Measurements from ENCODE around the gene SMKR1. TPM values are rescaled to one million over a fixed set of nuclear protein-coding genes. Genes with fewer than 3 reads are reported as not detected.
"Not testable (repeated sequence)": the region's sequence is repeated elsewhere in the genome, so short reads cannot be mapped to it uniquely, and the experiment has no call there.

SMKR1 gene
- polyA plus RNA-seq, 3 donors, result 2.9 to 5.1 (median 4.4) TPM

DNA sequence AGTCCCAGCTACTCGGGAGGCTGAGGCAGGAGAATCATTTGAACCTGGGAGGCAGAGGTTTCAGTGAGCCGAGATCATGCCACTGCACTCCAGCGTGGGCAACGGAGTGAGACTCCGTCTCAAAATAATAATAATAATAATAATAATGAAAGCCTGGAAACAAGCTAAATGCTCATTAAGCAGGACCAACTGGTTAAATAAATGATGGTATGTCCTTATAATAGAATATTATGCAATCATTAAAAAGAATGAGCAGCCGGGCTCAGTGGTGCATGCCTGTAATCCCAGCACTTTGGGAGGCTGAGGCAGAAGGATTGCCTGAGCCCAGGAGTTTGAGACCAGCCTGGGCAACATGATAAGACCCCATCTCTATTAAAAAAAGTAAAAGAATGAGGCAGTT lies 21.0 kb upstream of the SMKR1 start:
- not testable (repeated sequence) for DNase-seq (ENCODE audit: low read depth in 3 of 3, low spot score in 2 of 3)

DNA sequence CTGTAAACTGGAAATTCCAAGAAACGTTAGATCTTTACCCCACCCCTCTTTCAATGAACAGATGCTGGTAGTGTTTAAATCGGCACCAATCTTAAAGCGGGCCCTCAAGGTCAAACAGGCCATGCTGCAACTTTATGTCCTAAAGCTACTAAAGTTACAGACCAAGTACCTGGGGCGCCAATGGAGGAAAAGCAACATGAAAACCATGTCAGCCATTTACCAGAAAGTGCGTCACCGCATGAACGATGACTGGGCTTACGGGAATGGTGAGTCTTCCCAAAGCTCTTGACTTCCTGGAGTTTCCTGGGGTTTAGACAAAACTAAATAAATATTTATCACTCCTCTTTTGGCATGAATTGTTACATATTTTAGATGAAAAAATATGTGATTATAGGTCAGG lies 19.6 kb upstream of the SMKR1 start:
- no peak for DNase-seq (ENCODE audit: low read depth in 3 of 3, low spot score in 2 of 3)

DNA sequence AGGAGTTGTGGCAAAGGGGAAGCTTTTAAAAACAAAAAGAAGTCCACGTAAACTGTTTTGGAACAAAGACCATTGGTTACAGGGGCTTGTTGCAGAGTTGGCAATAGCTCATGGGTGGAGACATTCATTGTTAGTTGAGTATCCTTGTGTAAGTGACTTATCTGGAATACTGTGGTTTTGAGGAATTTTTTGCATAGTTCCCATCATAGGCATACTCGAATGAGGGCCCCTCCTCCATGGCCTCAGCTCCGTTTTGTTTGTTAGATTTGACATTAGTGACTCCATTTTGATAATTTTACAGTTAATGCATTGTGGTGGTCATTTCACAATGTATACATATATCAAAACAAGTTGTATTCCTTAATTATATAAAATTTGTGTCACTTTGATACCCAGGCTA lies 12.8 kb upstream of the SMKR1 start:
- no peak for DNase-seq (ENCODE audit: low read depth in 3 of 3, low spot score in 2 of 3)

DNA sequence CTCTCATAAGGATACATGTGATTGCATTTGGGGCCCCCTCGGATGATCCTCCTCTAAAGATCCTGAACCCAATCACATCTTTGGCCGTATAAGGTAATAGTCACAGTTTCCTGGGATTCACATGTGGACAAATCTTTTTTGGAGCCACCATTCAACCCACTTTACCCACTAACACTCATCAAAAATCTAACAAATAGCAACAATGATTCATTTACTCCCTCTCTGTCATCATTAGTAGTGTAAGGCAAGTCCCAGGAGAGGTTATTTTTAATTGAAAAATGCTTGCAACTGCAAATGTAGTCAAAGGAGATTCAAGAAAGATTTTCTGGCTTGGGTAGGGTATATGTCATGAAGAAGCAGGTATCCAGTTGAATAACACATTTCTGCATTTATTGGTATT lies 9.9 kb upstream of the SMKR1 start:
- no peak for DNase-seq (ENCODE audit: low read depth in 3 of 3, low spot score in 2 of 3)

DNA sequence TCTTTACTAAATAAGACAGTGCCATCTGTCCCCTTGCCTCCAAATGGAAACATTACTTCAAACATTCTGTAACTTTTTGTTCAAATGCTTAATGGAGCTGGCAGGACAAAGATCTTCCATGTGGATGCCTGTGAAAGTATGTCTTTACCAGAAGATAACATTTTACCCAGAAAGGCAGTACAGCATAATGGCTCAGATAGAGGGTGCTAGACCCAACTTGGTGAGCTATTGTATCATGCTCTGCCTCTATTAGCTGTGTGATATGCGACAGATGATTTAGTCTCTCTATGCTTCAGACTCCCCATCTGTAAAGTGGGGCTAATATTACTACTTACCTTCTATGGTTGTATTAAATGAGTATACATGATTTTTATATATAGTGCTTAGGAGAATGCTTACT lies 8.8 kb upstream of the SMKR1 start:
- DNase-seq (ENCODE audit: low read depth in 3 of 3, low spot score in 2 of 3), result no peak

DNA sequence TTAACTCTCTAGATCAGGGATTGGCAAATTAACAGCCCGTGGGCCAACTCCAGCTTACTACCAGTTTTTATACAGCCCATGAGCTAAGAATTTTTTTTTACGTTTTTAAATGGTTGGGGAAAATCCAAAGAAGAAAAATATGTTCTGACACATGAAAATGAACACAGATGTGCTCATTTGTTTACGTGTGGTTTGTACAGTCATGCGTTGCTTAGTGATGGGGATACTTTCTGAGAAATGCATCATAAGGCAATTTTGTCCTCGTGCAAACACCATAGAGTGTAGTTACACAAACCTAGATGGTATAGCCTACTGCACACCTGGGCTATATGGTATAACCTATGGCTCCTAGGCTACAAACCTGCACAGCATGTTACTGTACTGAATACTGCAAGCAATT lies 8.3 kb upstream of the SMKR1 start:
- no peak for DNase-seq (ENCODE audit: low read depth in 3 of 3, low spot score in 2 of 3)

DNA sequence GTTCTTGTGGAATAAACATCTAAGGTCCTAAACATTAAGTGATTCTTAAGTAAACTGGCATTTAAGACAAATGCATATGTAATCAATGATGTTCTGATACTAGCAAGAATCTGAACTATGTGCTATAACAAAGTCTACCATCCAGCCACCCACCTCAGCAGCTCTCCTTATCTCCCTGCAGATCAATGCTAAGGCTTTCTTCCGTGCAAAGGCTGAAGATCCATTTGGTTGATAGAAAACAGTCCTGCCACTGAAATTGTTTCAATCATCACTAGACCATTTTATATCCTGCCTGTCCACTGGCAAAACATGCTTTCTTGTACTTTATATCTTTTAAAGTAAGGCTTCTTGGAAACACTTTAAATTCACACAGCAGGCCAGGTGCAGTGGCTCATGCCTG lies 6.3 kb upstream of the SMKR1 start:
- no peak for DNase-seq (ENCODE audit: low read depth in 3 of 3, low spot score in 2 of 3)

DNA sequence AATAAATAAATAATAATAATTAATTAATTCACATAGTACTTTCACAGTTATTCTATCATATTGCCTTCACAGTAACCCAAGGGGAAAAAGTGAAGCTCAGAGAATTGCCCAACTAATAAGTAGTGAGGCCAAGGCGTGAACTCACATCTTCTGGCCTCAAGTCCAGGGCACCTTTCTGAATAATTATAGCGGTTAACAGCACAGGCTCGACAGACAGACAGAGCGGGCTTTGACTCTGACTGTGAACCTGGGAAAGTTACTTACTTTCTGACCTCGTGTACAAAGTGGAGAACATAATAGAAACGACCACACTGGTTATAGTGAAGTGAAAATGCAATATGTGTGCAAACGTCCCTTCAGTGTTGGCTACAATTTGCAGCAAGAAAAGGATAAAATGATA lies 5.7 kb upstream of the SMKR1 start:
- no peak for DNase-seq (ENCODE audit: low read depth in 3 of 3, low spot score in 2 of 3)

DNA sequence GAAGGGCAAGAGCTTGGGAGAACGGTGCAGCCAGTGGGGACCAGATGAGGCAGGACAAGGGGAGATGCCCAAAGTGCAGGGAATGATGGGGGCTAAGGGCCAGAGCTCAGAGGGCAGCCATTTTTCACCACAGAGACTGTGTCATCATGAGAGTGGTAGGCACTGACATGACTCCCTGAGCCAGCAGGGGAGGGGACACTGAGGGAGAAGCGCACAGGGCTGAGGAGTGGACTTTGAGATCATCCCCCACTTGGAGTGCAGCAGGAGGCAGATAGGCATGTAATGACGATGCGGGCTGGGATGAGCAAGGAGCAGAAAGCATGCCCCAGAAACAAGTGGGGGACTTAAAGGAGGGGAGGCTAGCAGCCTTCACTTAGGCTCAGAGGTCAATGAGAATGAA lies 5.2 kb upstream of the SMKR1 start:
- DNase-seq (ENCODE audit: low read depth in 3 of 3, low spot score in 2 of 3), result no peak

DNA sequence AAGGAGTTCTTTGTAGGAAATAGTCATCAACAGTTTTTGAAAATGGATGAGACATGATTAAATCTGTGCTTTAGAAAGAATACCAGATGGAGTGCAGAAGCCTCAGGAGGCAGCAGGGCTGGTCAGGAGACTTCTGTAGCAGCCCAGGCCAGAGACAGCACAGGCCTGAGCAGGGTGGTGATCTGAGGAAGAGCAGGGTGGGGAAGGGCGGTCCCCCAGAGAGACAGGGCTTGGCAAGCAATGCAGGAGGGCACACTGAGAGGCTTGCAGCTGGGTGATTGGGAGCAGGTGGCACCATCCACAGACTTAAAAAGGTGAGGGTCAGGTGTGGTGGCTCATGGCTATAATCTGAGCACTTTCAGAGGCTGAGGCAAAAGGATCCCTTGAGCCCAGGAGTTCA lies 4.3 kb upstream of the SMKR1 start:
- DNase-seq (ENCODE audit: low read depth in 3 of 3, low spot score in 2 of 3), result no peak

DNA sequence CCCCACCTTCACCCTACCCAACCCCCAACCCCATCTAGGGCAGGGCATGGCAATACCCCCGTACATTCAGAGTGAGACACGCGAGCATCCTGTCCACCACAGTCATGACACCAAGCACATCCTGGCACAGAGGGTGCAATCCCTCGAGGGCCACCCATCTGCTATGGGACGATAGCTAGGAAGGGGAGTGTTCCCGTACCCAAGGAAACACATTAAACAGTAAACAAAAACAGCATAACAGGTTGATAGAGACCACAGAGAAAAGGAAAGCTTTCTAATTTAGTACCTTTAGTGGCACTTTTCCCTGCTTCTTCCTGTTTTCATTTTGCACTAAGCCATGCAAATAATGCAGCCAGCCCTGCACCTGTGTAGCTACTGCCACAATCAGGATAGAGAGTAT lies 2.3 kb upstream of the SMKR1 start:
- DNase-seq (ENCODE audit: low read depth in 3 of 3, low spot score in 2 of 3), result no peak

DNA sequence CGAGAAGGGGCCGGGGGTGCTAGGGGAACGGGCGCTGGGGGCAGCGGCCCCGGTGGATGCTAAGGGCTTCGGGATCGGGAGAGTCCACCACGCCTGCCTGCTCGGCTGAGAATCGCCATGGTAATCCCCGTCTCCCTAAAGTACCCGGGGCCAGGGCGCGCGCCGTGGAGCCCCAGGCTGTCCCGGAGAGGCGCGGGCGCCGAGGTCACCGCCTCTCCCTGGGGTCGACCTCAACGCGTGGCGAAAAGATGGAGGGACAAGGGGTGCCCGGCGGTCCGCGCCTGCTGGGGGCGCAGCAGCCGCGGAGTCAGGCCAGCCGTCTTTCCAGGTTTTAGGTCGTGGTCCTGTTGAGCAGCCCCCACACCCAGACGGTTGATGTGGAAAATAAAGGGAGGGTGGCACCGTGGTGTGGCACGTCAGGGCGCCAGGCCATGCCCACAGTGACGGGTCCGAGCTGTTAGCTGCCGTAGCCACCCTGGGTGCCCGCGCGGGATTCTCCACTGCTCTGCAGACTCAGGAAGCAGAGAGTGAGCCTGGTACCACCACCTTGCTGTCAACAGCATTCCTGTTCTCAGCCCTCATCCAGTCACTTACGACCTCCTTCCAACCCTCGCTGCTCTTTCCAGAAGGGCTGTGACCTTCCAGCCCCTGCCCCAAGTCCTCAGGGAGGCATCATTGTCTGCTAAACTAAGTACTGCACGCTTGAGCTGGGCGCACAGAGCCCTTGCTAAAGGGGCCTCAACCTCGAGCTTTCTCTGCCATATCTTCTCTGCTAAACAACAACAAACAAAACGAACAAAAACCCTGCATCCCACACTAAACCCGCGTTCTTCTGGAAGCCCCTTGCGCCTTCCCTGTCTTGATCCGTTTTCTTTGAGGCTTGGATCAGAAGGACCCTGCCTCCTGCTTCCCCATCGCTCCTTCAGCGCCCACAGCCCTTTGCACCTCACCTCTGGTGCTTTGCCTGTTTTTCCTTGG lies 666 bp downstream of the SMKR1 start:
- DNase-seq (ENCODE audit: low read depth in 3 of 3, low spot score in 2 of 3), result no peak

DNA sequence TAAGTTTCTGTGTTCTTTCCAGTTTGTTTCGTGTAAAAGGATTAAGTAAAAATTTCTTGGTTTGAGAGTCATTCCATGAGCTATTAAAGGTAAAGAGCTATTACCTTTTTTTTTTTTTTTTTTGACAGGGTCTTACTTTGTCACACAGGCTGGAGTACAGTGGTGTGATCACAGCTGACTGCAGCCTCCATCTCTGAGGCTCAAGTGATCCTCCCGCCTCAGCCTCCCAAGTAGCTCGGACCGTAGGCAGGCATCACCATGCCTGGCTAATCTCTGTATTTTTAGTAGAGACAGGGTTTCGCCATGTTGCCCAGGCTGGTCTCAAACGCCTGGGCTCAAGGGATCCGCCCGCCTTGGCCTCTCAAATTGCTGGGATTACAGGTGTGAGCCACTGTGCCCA lies 1.4 kb downstream of the SMKR1 start:
- DNase-seq (ENCODE audit: low read depth in 3 of 3, low spot score in 2 of 3), result no peak

DNA sequence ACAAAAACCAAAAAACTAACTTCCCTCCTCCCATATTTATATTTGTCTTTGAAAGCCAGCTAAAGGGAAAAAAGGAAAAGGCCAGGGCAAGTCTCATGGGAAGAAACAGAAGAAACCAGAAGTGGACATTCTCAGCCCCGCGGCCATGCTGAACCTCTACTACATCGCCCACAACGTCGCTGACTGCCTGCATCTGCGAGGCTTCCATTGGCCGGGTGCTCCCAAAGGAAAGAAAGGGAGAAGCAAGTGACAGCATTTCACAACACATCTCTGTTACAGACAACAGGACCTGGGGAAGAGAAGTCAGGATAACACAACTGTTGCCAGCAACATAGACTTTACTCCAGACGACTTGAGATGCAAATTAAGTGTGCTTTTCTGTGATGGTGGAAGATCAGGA lies 9.9 kb downstream of the SMKR1 start:
- no peak for DNase-seq (ENCODE audit: low read depth in 3 of 3, low spot score in 2 of 3)

DNA sequence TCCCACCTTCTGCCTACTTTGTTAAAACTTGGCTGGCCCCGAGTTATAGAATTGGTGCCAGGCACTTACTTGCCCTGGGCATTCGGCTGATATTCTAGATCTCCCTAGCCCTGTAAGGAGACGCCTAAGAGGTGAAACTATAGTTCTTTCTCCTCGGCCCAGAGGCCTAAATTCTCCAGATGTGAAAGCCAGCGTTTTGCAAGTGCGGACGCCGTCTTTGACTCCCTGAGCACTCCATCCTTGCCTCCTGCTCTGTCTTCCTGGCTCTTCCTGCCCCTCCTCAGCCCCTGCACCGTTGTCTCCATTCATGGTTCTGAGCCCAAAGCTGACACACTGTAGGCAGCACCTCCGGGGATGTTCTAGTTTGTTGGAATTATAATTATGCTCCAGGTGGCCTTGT lies 11.2 kb downstream of the SMKR1 start:
- DNase-seq (ENCODE audit: low read depth in 3 of 3, low spot score in 2 of 3), result no peak

DNA sequence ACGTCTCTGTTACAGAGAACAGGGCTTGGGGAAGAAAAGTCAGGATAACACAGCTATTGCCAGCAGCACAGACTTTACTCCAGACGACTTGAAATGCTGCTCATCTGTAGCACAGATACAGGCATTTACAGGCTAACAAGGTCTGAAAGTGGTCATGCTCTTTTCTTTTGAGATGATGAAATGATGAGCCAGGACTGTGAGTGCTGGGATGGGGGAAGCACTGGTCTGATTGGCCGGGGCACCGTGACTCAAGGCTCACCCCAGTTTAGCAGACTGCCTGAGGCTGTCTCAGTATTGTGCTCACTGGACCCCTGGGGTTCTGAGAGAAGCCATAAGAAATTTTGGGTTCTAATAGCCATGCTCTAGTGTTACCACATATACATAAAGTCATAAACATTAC lies 12.4 kb downstream of the SMKR1 start:
- DNase-seq (ENCODE audit: low read depth in 3 of 3, low spot score in 2 of 3), result no peak

DNA sequence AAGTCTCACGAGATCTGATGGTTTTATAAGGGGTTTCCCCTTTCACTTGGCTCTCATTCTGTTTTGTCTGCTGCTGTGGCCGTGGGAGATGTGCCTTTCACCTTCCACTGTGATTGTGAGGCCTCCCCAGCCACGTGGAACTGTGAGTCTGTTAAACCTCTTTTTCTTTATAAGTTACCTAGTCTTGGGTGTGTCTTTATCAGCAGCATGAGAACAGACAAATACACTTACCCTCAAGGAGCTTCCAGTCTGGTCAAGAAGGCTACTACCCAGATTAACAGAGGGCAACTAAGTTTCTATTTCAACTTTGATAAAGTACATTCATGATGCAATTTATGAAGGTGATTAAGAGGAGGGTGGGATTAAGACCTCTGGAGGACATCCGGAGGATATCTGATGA lies 13.1 kb downstream of the SMKR1 start:
- DNase-seq (ENCODE audit: low read depth in 3 of 3, low spot score in 2 of 3), result no peak

DNA sequence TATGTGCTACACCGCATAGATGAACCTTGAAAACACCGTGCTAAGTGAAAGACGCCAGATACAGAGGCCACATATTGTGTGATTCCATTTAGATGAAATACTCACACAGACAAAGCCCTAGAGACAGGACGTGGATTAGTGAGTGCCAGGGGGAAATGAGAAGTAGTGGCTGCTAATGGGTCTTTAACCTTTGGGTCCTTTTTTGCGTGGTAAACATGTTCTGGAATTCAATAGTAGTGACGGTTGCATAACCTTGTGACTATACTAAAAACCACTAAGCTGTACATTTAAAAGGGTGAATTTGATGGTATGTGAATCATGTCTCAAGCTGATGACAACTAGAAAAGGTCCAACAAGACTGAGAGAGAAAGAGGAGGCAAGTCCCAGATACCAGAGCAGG lies 15.6 kb downstream of the SMKR1 start:
- no peak for DNase-seq (ENCODE audit: low read depth in 3 of 3, low spot score in 2 of 3)

DNA sequence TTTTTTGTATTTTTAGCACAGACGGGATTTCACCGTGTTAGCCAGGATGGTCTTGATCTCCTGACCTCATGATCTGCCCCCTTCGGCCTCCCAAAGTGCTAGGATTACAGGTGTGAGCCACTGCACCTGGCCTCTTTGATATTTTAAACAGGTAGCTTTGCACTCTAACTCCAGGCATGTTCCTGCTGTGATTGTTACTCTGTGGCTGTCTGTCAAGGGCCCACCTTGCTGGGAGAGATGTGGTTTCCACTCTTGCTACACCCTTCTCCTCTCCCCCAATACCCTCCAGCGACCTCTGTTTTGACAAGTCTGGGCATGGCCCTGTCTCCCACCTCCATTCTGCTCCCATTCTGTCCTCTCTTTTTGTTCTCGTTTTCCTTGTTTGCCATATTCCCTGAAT lies 17.1 kb downstream of the SMKR1 start:
- DNase-seq (ENCODE audit: low read depth in 3 of 3, low spot score in 2 of 3), result no peak

DNA sequence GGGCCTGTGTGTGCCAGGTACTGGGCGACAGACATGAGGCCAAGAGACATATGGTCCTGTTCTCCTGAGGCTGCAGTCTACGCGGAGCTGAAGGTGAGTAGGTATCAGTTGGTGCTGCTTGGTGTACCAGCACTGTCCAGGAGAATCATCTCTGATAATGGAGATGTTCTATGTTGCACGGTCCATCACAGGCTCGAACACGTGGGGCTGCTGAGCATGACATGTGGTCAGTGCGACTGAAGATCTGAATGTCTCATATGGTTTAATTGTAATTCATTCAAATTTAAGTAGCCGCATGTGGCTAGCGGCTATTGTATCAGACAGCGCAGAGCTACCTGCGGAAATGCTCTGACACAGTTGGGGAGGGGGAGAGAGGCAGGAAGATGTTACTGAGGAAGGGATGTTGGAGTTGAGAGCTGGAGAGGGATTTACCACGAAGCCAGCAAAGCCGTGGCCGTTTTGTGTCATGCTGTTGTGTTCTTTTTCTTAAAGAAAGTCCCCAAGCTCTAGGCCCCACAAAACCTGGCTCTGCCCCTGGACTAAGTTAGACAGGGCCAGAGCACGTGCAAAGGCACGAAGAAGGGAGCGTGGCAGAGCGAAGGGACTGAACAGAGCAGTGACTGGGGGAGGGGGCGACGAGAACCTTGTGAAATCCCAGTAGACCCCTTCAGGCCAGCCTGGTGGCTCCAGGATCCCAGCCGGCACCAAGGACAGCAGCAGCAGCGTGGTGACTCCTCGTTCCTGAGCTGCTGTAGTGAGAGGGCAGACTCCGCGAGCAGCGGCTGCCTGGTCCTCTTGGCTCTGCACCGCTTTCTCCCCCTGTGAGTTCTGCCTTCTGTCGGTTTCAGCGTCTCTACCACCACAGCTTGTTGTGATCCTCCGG lies 20.0 kb downstream of the SMKR1 start:
- no peak for DNase-seq (ENCODE audit: low read depth in 3 of 3, low spot score in 2 of 3)

DNA sequence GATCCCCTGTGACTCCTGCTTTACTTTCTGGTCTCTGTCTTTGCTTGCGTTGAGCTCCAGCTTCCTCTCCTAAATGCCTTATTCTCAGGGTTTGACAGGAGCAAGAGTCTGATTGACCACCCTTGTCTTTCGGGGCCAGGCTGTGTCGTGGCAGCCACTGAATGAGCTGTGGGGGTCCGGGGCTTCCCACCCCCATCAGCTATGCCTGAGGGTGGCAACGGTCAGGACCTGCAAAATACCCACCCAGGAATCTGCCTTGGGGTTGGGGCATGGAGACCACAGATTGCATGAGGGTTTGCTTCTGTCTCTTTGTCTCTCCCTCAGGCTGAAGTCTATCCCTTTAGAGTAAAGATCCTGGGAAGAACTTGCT lies 20.6 kb downstream of the SMKR1 start:
- DNase-seq (ENCODE audit: low read depth in 3 of 3, low spot score in 2 of 3), result no peak

DNA sequence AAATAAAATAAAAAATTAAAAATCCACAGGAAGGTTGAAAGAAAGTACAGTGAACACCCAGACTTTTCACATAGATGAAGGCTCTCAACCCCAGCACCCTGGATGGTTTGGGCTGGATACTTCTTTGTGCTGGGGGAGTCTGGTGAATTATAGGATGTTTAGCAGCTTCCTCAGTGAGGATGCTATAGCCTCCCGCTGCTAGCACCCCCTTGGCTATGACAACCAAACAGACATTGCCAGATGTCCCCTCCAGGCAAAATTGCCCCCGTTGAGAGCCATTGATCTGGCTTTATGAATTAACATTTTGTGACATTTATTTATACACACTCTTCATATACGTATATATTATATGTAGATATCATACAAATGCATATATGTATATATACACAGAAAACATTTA lies 21.6 kb downstream of the SMKR1 start:
- no peak for DNase-seq (ENCODE audit: low read depth in 3 of 3, low spot score in 2 of 3)
